K562 (cell line): Measurements from ENCODE around the gene FRK. TPM values are rescaled to one million over a fixed set of nuclear protein-coding genes. Genes with fewer than 3 reads are reported as not detected.

Experiments
- IFI16 ChIP-seq: fragments of 250-450 bp; sonication (Bioruptor Pico); IDR thresholded peaks from 2 replicates; pipeline ENCODE4 v2.1.2; 2022; ENCODE audit warnings: mild to moderate bottlenecking, inconsistent platforms
- SMC3 ChIP-seq: conservative IDR thresholded peaks from 2 replicates; pipeline ENCODE4 v1.6.1; 2011; ENCODE audit warnings: low read depth, low read length, improper control_type of control experiment; ENCODE audit not compliant: insufficient read depth
- ZBTB8A ChIP-seq: fragments of 450-650 bp; IDR thresholded peaks from 2 replicates; pipeline ENCODE4 v1.6.1; 2018; ENCODE audit warnings: mild to moderate bottlenecking, moderate library complexity; ENCODE audit not compliant: partially characterized antibody
- polyA plus RNA-seq, 8 experiments: library from polyadenylated mRNA; depleted of rRNA in 4 of 8; stranded (reverse) in 5 of 8; unstranded in 3 of 8; fragments of >200 nt; fragmentation: Nextera tagmentation in 2 of 8; fragmentation: Illumina TruSeq in 1 of 8; extraction: Ambion mirVana in 2 of 8; extraction: Trizol in 1 of 8; gene quantifications; 2 replicates each; pipeline versions ENCODE4 v1.2.1 to v1.2.3, GENCODE V29; 2011 to 2014; ENCODE audit warnings: inconsistent platforms in 1 of 8, missing spikeins in 1 of 8
- total RNA-seq, 7 experiments: library from RNA; depleted of rRNA in 6 of 7; stranded (reverse); fragments of >200 nt in 6 of 7; fragmentation: Illumina TruSeq in 2 of 7; extraction: Trizol in 2 of 7; gene quantifications; 2 replicates each; pipeline versions ENCODE4 v1.2.1 to v1.2.3, GENCODE V29; 2011 to 2021; ENCODE audit warnings: low replicate concordance in 1 of 7
- TF ChIP-seq, protein P1 (sequence below), 2 experiments: fragments of 450-650 bp in 1 of 2; IDR thresholded peaks; 2 replicates each; pipeline ENCODE4 v1.6.1; 2011 to 2017; ENCODE audit warnings: low read depth in 2 of 2, antibody characterized with exemption in 1 of 2, borderline replicate concordance in 1 of 2, low read length in 1 of 2, mild to moderate bottlenecking in 1 of 2, mixed read lengths in 1 of 2; ENCODE audit not compliant: control insufficient read depth in 1 of 2
- TF ChIP-seq, protein P2 (sequence below), 3 experiments: IDR thresholded peaks in 2 of 3; conservative IDR thresholded peaks in 1 of 3; 2 replicates each; pipeline ENCODE4 v1.5.1; 2011 to 2012; ENCODE audit warnings: low read length in 3 of 3, mild to moderate bottlenecking in 3 of 3, control low read depth in 2 of 3, improper control_type of control experiment in 1 of 3, inconsistent platforms in 1 of 3, low read depth in 1 of 3, mixed read lengths in 1 of 3, moderate library complexity in 1 of 3; ENCODE audit not compliant: insufficient read depth in 2 of 3

The FRK gene
- total and polyA plus RNA-seq, 9 of the 15 experiments (the other 6 are each of a cell fraction or from before 2014, with no cell fraction given): 0.01 to 0.29 (median 0.09) TPM

DNA sequence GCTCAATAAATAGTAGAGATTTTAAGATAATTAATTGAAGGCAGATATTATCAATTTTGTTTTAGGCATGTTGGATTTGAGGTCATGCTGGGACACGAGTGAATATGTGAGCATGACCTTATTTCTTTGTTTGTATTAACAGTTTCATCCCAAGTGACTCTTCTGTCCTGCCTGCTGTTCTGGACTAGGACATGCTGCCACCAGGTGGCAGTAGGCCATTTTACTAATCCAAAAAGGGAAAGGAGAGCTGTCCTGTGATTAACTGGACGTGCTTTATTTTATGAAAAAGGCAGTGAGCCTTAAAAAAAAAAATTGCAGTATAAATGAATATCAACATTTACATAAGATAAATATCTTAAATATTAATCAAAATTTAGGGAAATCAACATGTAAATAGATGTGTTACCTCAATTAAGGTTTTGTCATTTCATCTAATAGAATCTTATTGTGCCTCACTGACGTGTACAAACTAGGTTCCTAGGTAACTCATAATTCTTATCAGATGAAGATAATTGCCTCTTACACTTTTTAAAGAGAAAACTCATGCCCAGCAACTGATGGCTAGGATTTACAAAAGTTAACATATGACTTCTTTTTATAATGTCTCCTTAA is 49.8 kb downstream of the FRK start (continued):
- TF ChIP-seq, protein P1, sequence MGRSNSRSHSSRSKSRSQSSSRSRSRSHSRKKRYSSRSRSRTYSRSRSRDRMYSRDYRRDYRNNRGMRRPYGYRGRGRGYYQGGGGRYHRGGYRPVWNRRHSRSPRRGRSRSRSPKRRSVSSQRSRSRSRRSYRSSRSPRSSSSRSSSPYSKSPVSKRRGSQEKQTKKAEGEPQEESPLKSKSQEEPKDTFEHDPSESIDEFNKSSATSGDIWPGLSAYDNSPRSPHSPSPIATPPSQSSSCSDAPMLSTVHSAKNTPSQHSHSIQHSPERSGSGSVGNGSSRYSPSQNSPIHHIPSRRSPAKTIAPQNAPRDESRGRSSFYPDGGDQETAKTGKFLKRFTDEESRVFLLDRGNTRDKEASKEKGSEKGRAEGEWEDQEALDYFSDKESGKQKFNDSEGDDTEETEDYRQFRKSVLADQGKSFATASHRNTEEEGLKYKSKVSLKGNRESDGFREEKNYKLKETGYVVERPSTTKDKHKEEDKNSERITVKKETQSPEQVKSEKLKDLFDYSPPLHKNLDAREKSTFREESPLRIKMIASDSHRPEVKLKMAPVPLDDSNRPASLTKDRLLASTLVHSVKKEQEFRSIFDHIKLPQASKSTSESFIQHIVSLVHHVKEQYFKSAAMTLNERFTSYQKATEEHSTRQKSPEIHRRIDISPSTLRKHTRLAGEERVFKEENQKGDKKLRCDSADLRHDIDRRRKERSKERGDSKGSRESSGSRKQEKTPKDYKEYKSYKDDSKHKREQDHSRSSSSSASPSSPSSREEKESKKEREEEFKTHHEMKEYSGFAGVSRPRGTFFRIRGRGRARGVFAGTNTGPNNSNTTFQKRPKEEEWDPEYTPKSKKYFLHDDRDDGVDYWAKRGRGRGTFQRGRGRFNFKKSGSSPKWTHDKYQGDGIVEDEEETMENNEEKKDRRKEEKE (IDR thresholded peaks at IDR 0.05; ENCODE audit: borderline replicate concordance in 1 of 2, control insufficient read depth in 1 of 2, low read depth in 2 of 2, low read length in 1 of 2): no peak
- TF ChIP-seq IFI16 (CRISPR knock-in tag): no peak
- TF ChIP-seq, protein P2, sequence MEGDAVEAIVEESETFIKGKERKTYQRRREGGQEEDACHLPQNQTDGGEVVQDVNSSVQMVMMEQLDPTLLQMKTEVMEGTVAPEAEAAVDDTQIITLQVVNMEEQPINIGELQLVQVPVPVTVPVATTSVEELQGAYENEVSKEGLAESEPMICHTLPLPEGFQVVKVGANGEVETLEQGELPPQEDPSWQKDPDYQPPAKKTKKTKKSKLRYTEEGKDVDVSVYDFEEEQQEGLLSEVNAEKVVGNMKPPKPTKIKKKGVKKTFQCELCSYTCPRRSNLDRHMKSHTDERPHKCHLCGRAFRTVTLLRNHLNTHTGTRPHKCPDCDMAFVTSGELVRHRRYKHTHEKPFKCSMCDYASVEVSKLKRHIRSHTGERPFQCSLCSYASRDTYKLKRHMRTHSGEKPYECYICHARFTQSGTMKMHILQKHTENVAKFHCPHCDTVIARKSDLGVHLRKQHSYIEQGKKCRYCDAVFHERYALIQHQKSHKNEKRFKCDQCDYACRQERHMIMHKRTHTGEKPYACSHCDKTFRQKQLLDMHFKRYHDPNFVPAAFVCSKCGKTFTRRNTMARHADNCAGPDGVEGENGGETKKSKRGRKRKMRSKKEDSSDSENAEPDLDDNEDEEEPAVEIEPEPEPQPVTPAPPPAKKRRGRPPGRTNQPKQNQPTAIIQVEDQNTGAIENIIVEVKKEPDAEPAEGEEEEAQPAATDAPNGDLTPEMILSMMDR (IDR thresholded peaks at IDR 0.05 in 2 of 3, conservative IDR thresholded peaks at IDR 0.05 in 1 of 3; ENCODE audit: insufficient read depth in 2 of 3, low read depth in 1 of 3, low read length in 3 of 3): peak; percentile 75 to 81 (median 78)
- no peak for TF ChIP-seq ZBTB8A
- peak; percentile 65 for TF ChIP-seq SMC3
